GM19463 (cell line): Measurements from ENCODE around the gene NMT2.

Source experiments
- ATAC-seq: cut with Tn5 transposase; IDR thresholded peaks from one replicate; pipeline ENCODE4 v1.9.1; 2021; ENCODE audit warnings: mild to moderate bottlenecking, moderate library complexity; ENCODE audit not compliant: unreplicated experiment

Gene NMT2

GRCh38 chr10:15097011-15097812 is 71.3 kb downstream of the NMT2 start, which contains the start of gene RPP38:
Gene RPP38 (plus strand): TSS chr10:15097355. CDS start chr10:15103315, 5,960 bp downstream.
- peak; percentile 85 for ATAC-seq

GRCh38 chr10:15096661-15097010 is 71.9 kb downstream of the NMT2 start:
- peak; percentile 4 for ATAC-seq

GRCh38 chr10:15092855-15093408 is 75.6 kb downstream of the NMT2 start:
- no peak for ATAC-seq

GRCh38 chr10:15091418-15091817 is 77.1 kb downstream of the NMT2 start:
- ATAC-seq: no peak

- peak; percentile 99 for ATAC-seq
These were observed 79.8 kb downstream of the NMT2 start, which contains the start of gene ACBD7 for GRCh38 chr10:15088428-15089261. Gene ACBD7 (minus strand): TSS chr10:15088776. CDS start chr10:15088728, 48 bp downstream.

GRCh38 chr10:15084502-15084922 is 84.0 kb downstream of the NMT2 start:
- no peak for ATAC-seq

GRCh38 chr10:15083674-15084501 is 84.6 kb downstream of the NMT2 start:
- ATAC-seq: no peak

- ATAC-seq: no peak
These were observed 93.1 kb downstream of the NMT2 start for GRCh38 chr10:15075421-15075820.

GRCh38 chr10:15072358-15072757 is 96.1 kb downstream of the NMT2 start:
- ATAC-seq: no peak

- ATAC-seq: no peak
These were observed 99.3 kb downstream of the NMT2 start for GRCh38 chr10:15069230-15069629.

- ATAC-seq: no peak
These were observed 99.7 kb downstream of the NMT2 start for GRCh38 chr10:15068802-15069201.

- ATAC-seq: no peak
These were observed 101.3 kb downstream of the NMT2 start for GRCh38 chr10:15067154-15067553.

- ATAC-seq: no peak
These were observed 107.9 kb downstream of the NMT2 start for GRCh38 chr10:15060638-15061037.

- no peak for ATAC-seq
These were observed 108.6 kb downstream of the NMT2 start for GRCh38 chr10:15059914-15060313.

- no peak for ATAC-seq
These were observed 109.8 kb downstream of the NMT2 start for GRCh38 chr10:15058689-15059088.
